Esophagus muscularis mucosa (tissue), 4 donors: ENCODE measurements around the gene OGG1. TPM values are rescaled to one million over a fixed set of nuclear protein-coding genes. Genes with fewer than 3 reads are reported as not detected.

ENCODE experiments used
- DNase-seq: peaks from one replicate; pipeline ENCODE4 v3.0.0-alpha.2; 2017; ENCODE audit errors: extremely low spot score
- H3K27ac ChIP-seq, 4 donors: fragments of 200-600 bp; sonication (generic); replicated peaks in 1 of 4; 1 replicate in 3 of 4; 2 replicates in 1 of 4; pipeline ENCODE4 v1.5.1; 2016 to 2019; ENCODE audit warnings: mild to moderate bottlenecking in 1 of 4
- H3K27me3 ChIP-seq, 4 donors: fragments of 200-600 bp; sonication (generic); one replicate each; pipeline versions ENCODE4 v1.5.1 to v1.6.0; 2016 to 2019
- H3K36me3 ChIP-seq, 4 donors: fragments of 200-600 bp; sonication (generic); one replicate each; pipeline ENCODE4 v1.5.1; 2016 to 2019
- H3K4me1 ChIP-seq, 4 donors: fragments of 200-600 bp; sonication (generic); one replicate each; pipeline ENCODE4 v1.5.1; 2016 to 2019
- H3K4me3 ChIP-seq, 4 donors: fragments of 200-600 bp; sonication (generic); 1 replicate in 2 of 4; 2 replicates in 2 of 4; pipeline ENCODE4 v1.5.1; 2016 to 2019; ENCODE audit warnings: mild to moderate bottlenecking in 4 of 4, moderate library complexity in 1 of 4
- H3K9me3 ChIP-seq, 4 donors: fragments of 200-600 bp; sonication (generic); 1 replicate in 3 of 4; 2 replicates in 1 of 4; pipeline ENCODE4 v1.5.1; 2016 to 2019
- CTCF ChIP-seq, 3 experiments: fragments of 200-600 bp in 2 of 3; fragments of 450-650 bp in 1 of 3; sonication (generic) in 2 of 3; IDR thresholded peaks; one replicate each; pipeline ENCODE4 v1.5.1; 2017 to 2019; ENCODE audit warnings: antibody characterized with exemption in 3 of 3, mild to moderate bottlenecking in 2 of 3, moderate library complexity in 1 of 3
- EP300 ChIP-seq: sonication (generic); formaldehyde crosslinking; IDR thresholded peaks from one replicate; pipeline ENCODE4 v1.6.1; 2017; ENCODE audit warnings: antibody characterized with exemption
- POLR2A ChIP-seq: fragments of 450-650 bp; IDR thresholded peaks from one replicate; pipeline ENCODE4 v1.6.1; 2017; ENCODE audit warnings: antibody characterized with exemption, moderate library complexity, mild to moderate bottlenecking, low read depth
- POLR2AphosphoS5 ChIP-seq, 2 donors: sonication (generic); formaldehyde crosslinking; IDR thresholded peaks; one replicate each; pipeline ENCODE4 v1.6.1; 2017; ENCODE audit warnings: antibody characterized with exemption in 2 of 2
- WGBS: methylation state at CpG from one replicate; pipeline ENCODE4 v1.1.5; 2018; 5-methylcytosine and 5-hydroxymethylcytosine counted together
- intact Hi-C: fragments of 100-400 bp; cut with DNase I; formaldehyde crosslinking; loops from one replicate; pipeline ENCODE4 v1.15.1; 2023
- total RNA-seq, 4 donors: library from RNA; depleted of rRNA; stranded (reverse); fragments of >200 nt; gene quantifications; one replicate each; pipeline versions ENCODE4 v1.1.0 to v1.2.1, GENCODE V29; 2016

Gene OGG1
- total RNA-seq, 4 donors from 2014 or later, result 18.6 to 28.3 (median 24.9) TPM

GRCh38 chr3:9703240-9703639, 46.5 kb upstream of the OGG1 start:
- no peak for DNase-seq
- H3K36me3 ChIP-seq, result peaks cover 25 to 48% (median 47%) of the 10 kb centered on the region in 4 donors

GRCh38 chr3:9703736-9704346, 45.9 kb upstream of the OGG1 start, which contains the start of gene CPNE9:
TSS of gene CPNE9 (plus strand) at chr3:9703833. CDS start at chr3:9703997, 164 bp downstream.
- H3K27me3 ChIP-seq, result peaks cover 0 to 27% (median 9%) of the 10 kb centered on the region in 4 donors
- H3K4me1 ChIP-seq, result peaks cover 14 to 20% (median 20%) of the 10 kb centered on the region in 4 donors
- WGBS, result no CpG with 5 or more reads among the region's 56 CpGs
- H3K27ac ChIP-seq, result no peak within 1 kb of the TSS
- no peaks in the 10 kb centered on the region for H3K9me3 ChIP-seq
- peaks cover 21 to 42% (median 41%) of the 10 kb centered on the region in 4 donors for H3K36me3 ChIP-seq
- intact Hi-C loops, result no loop called here
- no peak for DNase-seq
- TF ChIP-seq EP300 (no peak), POLR2AphosphoS5 (IDR thresholded peaks at IDR 0.05) (no peak), POLR2A (no peak), CTCF (IDR thresholded peaks at IDR 0.05) (no peak)
- H3K4me3 ChIP-seq, result peak within 1 kb of the TSS; percentile 36 to 48 (median 42)

More at GRCh38 chr3:9703240-9703639, 46.5 kb upstream of the OGG1 start:
- no peak overlapping the region for H3K4me3 ChIP-seq
- WGBS, result 95% methylated on average over 4 of the region's 4 CpGs
- intact Hi-C loops, result no loop called here
- TF ChIP-seq POLR2AphosphoS5 (IDR thresholded peaks at IDR 0.05), result no peak
- TF ChIP-seq POLR2A, result no peak
- TF ChIP-seq CTCF (IDR thresholded peaks at IDR 0.05), result no peak
- TF ChIP-seq EP300, result no peak
- no peaks in the 10 kb centered on the region for H3K9me3 ChIP-seq
- no peak overlapping the region for H3K27ac ChIP-seq
- peaks cover 0 to 27% (median 9%) of the 10 kb centered on the region in 4 donors for H3K27me3 ChIP-seq
- peaks cover 14 to 20% (median 20%) of the 10 kb centered on the region in 4 donors for H3K4me1 ChIP-seq

- H3K27ac ChIP-seq, result no peak overlapping the region
- peaks cover 0 to 27% (median 9%) of the 10 kb centered on the region in 4 donors for H3K27me3 ChIP-seq
- no peaks in the 10 kb centered on the region for H3K9me3 ChIP-seq
- H3K4me1 ChIP-seq, result peaks cover 14 to 20% (median 20%) of the 10 kb centered on the region in 4 donors
- DNase-seq, result no peak
- peak overlapping the region; percentile 36 to 48 (median 42) for H3K4me3 ChIP-seq
- intact Hi-C loops, result no loop called here
- H3K36me3 ChIP-seq, result peaks cover 15 to 34% (median 33%) of the 10 kb centered on the region in 4 donors
- WGBS, result 1% methylated on average over 21 of the region's 62 CpGs
- TF ChIP-seq CTCF (IDR thresholded peaks at IDR 0.05) (no peak), POLR2AphosphoS5 (IDR thresholded peaks at IDR 0.05) (no peak), EP300 (no peak), POLR2A (no peak)
Measured at GRCh38 chr3:9704347-9705322, 45.1 kb upstream of the OGG1 start.

GRCh38 chr3:9710174-9710739, 39.5 kb upstream of the OGG1 start:
- Histone ChIP-seq H3K27ac (no peak overlapping the region), H3K9me3 (no peaks in the 10 kb centered on the region), H3K4me3 (no peak overlapping the region), H3K4me1 (peaks cover 0 to 4% (median 2%) of the 10 kb centered on the region in 4 donors), H3K36me3 (no peaks in the 10 kb centered on the region), H3K27me3 (peaks cover 0 to 7% (median 0%) of the 10 kb centered on the region in 4 donors)
- DNase-seq, result no peak
- intact Hi-C loops, result loop anchor here (10.0 kb wide), 1 partner anchor 515 kb away; no protein-coding TSS in a partner anchor
- TF ChIP-seq POLR2A, result no peak
- TF ChIP-seq EP300, result no peak
- no peak for TF ChIP-seq POLR2AphosphoS5 (IDR thresholded peaks at IDR 0.05)
- no peak for TF ChIP-seq CTCF (IDR thresholded peaks at IDR 0.05)
- WGBS, result 90% methylated on average over 3 of the region's 3 CpGs
